Limb (tissue), 2 donors: Measurements from ENCODE around the gene SLC44A4.
A peak's percentile ranks its signal among the peaks of the same experiment; 100 is the strongest.
"Not testable (repeated sequence)": the region's sequence is repeated elsewhere in the genome, so short reads cannot be mapped to it uniquely, and the experiment has no call there.

Source experiments
- DNase-seq, 2 donors: peaks; one replicate each; pipeline ENCODE4 v3.0.0-alpha.2; 2016; ENCODE audit errors: extremely low spot score in 2 of 2

Gene SLC44A4

GRCh38 chr6:31829633-31830283, 49.0 kb downstream of the SLC44A4 start:
- DNase-seq, result peak in 1 of 2 donors; percentile 71

DNA sequence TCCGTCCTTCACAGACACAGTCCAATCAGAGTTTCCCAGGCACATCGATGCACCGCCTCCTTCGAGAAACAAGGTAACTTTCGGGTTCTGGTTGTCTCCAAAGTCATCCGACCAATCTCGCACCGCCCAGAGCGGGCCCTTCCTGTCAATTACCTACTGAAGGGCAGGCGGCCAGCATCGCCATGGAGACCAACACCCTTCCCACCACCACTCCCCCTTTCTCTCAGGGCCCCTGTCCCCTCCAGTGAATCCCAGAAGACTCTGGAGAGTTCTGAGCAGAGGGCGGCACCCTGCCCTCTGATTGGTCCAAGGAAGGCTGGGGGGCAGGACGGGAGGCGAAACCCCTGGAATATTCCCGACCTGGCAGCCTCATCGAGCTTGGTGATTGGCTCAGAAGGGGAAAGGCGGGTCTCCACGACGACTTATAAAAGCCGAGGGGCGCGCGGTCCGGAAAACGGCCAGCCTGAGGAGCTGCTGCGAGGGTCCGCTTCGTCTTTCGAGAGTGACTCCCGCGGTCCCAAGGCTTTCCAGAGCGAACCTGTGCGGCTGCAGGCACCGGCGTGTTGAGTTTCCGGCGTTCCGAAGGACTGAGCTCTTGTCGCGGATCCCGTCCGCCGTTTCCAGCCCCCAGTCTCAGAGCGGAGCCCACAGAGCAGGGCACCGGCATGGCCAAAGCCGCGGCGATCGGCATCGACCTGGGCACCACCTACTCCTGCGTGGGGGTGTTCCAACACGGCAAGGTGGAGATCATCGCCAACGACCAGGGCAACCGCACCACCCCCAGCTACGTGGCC, 51.3 kb downstream of the SLC44A4 start, which contains the start of gene HSPA1B:
TSS of gene HSPA1B (plus strand) at position 453 of the 794 bp plus-strand sequence. CDS start at position 666, 213 bp downstream.
- peak; percentile 98 to 99 for DNase-seq

- peak; percentile 85 to 86 for DNase-seq
These were observed 52.0 kb downstream of the SLC44A4 start for GRCh38 chr6:31826793-31827285.

DNA sequence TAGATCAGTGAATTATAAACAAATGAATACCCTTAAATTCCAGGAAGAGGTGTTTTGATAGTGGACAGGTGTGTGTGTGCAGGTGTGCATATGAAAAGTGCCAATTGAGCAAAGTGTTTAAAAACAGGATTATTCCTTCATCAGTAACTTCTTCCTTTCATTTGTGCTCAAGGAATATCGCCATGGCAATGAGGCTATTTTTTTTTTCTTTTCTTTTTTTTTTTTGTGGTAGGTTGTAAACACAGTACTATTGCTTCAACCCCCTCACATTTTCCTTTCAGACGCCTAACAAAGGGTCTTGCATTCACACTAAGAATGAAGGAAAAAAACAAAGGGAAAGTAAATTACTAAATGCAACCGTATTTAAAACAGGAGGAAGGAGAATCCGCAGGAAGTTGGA, 53.2 kb downstream of the SLC44A4 start:
- no peak for DNase-seq

GRCh38 chr6:31823592-31824196, 55.1 kb downstream of the SLC44A4 start:
- DNase-seq, result not testable (repeated sequence)

DNA sequence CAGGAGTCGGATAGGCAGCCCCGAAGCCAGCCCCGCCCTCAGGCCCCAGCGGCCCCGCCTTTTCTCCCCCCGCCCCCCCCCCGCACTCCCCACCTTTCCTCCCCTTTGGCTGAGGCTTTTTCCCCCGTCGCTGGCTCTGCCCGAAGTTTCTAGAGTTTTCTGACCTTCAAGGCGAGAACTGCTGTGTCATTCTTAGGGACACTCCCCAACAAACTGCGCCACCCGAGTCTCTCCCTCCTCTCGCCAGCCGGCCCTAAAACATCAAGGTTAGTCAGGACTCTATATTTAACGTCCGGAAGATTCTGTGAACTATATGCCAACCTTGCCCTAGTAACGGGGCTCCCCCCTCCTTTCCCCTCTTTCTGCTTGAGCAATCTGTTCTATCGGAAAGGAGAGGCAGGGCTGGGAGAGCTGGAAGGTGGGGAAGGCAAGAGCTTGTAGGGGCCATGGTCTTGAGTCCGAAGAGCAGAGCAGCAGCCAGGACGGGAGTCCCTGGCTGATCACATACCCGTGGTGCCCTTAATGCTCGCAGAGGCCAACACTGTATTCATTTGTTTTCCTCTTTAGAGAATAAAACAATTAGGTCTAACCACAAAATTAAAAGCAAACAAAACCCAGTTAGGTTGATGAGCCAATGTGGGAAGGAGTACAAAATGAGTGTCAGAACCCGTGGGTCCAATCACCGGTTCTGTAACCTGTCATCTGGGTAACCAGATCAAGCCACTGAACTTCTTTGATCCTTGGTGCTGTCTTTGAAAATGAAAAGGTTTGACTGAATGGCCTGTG, 56.6 kb downstream of the SLC44A4 start:
- peak; percentile 51 to 88 for DNase-seq

- DNase-seq, result peak in 1 of 2 donors; percentile 78
These were observed 57.3 kb downstream of the SLC44A4 start for GRCh38 chr6:31821301-31822035.

DNA sequence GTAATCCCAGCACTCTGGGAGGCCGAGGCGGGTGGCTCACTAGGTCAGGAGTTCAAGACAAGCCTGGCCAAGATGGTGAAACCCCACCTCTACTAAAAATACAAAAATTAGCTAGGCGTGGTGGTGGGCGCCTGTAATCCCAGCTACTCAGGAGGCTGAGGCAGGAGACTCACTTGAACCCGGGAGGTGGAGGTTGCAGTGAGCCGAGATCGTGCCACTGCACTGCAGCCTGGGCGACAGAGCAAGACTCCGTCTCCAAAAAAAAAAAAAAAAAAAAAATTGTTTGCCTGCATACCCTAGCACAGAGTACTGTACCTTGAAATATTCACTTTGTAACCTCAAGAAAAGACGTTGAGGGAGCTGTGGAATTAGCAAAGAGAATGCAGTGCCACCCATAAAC, 58.4 kb downstream of the SLC44A4 start:
- DNase-seq, result not testable (repeated sequence)

GRCh38 chr6:31819871-31820299, 58.9 kb downstream of the SLC44A4 start:
- no peak for DNase-seq

GRCh38 chr6:31817929-31818511, 60.8 kb downstream of the SLC44A4 start:
- not testable (repeated sequence) for DNase-seq

DNA sequence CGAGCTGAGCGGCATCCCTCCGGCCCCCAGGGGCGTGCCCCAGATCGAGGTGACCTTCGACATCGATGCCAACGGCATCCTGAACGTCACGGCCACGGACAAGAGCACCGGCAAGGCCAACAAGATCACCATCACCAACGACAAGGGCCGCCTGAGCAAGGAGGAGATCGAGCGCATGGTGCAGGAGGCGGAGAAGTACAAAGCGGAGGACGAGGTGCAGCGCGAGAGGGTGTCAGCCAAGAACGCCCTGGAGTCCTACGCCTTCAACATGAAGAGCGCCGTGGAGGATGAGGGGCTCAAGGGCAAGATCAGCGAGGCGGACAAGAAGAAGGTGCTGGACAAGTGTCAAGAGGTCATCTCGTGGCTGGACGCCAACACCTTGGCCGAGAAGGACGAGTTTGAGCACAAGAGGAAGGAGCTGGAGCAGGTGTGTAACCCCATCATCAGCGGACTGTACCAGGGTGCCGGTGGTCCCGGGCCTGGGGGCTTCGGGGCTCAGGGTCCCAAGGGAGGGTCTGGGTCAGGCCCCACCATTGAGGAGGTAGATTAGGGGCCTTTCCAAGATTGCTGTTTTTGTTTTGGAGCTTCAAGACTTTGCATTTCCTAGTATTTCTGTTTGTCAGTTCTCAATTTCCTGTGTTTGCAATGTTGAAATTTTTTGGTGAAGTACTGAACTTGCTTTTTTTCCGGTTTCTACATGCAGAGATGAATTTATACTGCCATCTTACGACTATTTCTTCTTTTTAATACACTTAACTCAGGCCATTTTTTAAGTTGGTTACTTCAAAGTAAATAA, 61.5 kb downstream of the SLC44A4 start:
- DNase-seq, result not testable (repeated sequence)

GRCh38 chr6:31815025-31815838, 63.6 kb downstream of the SLC44A4 start, which contains the start of the genes HSPA1A and HSPA1L:
TSS of gene HSPA1A (plus strand) at chr6:31815543. CDS start at chr6:31815757, 214 bp downstream.
TSS of gene HSPA1L (minus strand) at chr6:31815283. CDS start at chr6:31811972, 3,311 bp downstream.
- peak; percentile 93 to 94 for DNase-seq

DNA sequence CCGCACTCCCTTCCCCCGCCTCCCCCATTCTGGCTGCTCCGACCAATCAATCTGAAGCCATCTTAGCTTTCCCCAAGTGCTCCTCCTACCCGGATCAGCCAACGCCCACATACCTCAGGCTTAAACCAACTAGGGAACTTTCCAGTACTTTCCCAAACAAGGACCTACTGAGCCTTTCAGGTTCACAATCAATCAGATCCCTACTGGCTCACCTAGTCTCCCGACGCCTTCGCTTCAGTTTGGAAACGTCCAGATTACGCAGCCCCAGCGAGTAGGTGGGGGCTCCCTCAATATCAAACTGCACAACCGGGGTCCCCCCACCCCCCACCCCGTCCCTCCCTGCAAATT, 64.1 kb downstream of the SLC44A4 start:
- DNase-seq, result peak; percentile 96 to 97

GRCh38 chr6:31813465-31813849, 65.3 kb downstream of the SLC44A4 start:
- no peak for DNase-seq
